ENCODE results near the gene LRRC23. TPM values are rescaled to one million over a fixed set of nuclear protein-coding genes. Genes with fewer than 3 reads are reported as not detected.

Gene LRRC23
- total and polyA plus RNA-seq, 2 donors from 2014 or later = 16.6 to 19.7 TPM

- no peak overlapping the region for H3K9ac ChIP-seq (ENCODE audit: low read length in 3 of 3)
- H3K4me1 ChIP-seq (ENCODE audit: control insufficient read depth in 2 of 3, insufficient read depth in 2 of 3, low read depth in 1 of 3, low read length in 3 of 3) = peaks cover 0 to 24% (median 18%) of the 10 kb centered on the region in 3 donors
Observed at GRCh38 chr12:6932766-6933165, 28.1 kb downstream of the LRRC23 start.

GRCh38 chr12:6934110-6934509 lies 29.5 kb downstream of the LRRC23 start:
- no peaks in the 10 kb centered on the region for H3K9me3 ChIP-seq (ENCODE audit: control insufficient read depth in 2 of 3, insufficient read depth in 1 of 3, low read length in 3 of 3)
- DNase-seq (peak in 1 of 5 donors; percentile 77), FAIRE-seq (no peak)
- no peak overlapping the region for H3K4me3 ChIP-seq (ENCODE audit: low read length in 3 of 3)
- intact Hi-C loops (cut with DNase I) = no loop called here
- no peak for TF ChIP-seq CTCF (IDR thresholded peaks at IDR 0.05; ENCODE audit: borderline replicate concordance, extremely low read depth, insufficient read depth)
- no peak overlapping the region for H3K9ac ChIP-seq (ENCODE audit: low read length in 3 of 3)
- H3K27ac ChIP-seq (ENCODE audit: low read depth in 2 of 2, low read length in 2 of 2) = peak overlapping the region; percentile 38 to 73
- H3K36me3 ChIP-seq (ENCODE audit: control insufficient read depth in 2 of 3, insufficient read depth in 3 of 3, low read length in 3 of 3) = peaks cover 2 to 10% (median 3%) of the 10 kb centered on the region in 3 donors
- H3K4me1 ChIP-seq (ENCODE audit: control insufficient read depth in 2 of 3, insufficient read depth in 2 of 3, low read depth in 1 of 3, low read length in 3 of 3) = peaks cover 0 to 31% (median 29%) of the 10 kb centered on the region in 3 donors
- no peaks in the 10 kb centered on the region for H3K27me3 ChIP-seq (ENCODE audit: control insufficient read depth, insufficient read depth, low read length)

More at GRCh38 chr12:6932766-6933165, 28.1 kb downstream of the LRRC23 start:
- Histone ChIP-seq H3K27ac (ENCODE audit: low read depth in 2 of 2, low read length in 2 of 2) (no peak overlapping the region), H3K4me3 (ENCODE audit: low read length in 3 of 3) (no peak overlapping the region), H3K36me3 (ENCODE audit: control insufficient read depth in 2 of 3, insufficient read depth in 3 of 3, low read length in 3 of 3) (peaks cover 2 to 10% (median 3%) of the 10 kb centered on the region in 3 donors), H3K9me3 (ENCODE audit: control insufficient read depth in 2 of 3, insufficient read depth in 1 of 3, low read length in 3 of 3) (no peaks in the 10 kb centered on the region), H3K27me3 (ENCODE audit: control insufficient read depth, insufficient read depth, low read length) (no peaks in the 10 kb centered on the region)
- DNase-seq = no peak
- FAIRE-seq = no peak
- intact Hi-C loops (cut with DNase I) = no loop called here
- TF ChIP-seq CTCF (IDR thresholded peaks at IDR 0.05; ENCODE audit: borderline replicate concordance, extremely low read depth, insufficient read depth) = no peak

GRCh38 chr12:6935371-6936193 lies 31.0 kb downstream of the LRRC23 start:
- H3K4me3 ChIP-seq (ENCODE audit: low read length in 3 of 3) = no peak overlapping the region
- intact Hi-C loops (cut with DNase I) = no loop called here
- no peak for TF ChIP-seq CTCF (IDR thresholded peaks at IDR 0.05; ENCODE audit: borderline replicate concordance, extremely low read depth, insufficient read depth)
- DNase-seq (peak in 2 of 5 donors; percentile 65 to 73), FAIRE-seq (no peak)
- peaks cover 0 to 21% (median 21%) of the 10 kb centered on the region in 3 donors for H3K4me1 ChIP-seq (ENCODE audit: control insufficient read depth in 2 of 3, insufficient read depth in 2 of 3, low read depth in 1 of 3, low read length in 3 of 3)
- peaks cover 2 to 10% (median 3%) of the 10 kb centered on the region in 3 donors for H3K36me3 ChIP-seq (ENCODE audit: control insufficient read depth in 2 of 3, insufficient read depth in 3 of 3, low read length in 3 of 3)
- H3K9ac ChIP-seq (ENCODE audit: low read length in 3 of 3) = no peak overlapping the region
- no peaks in the 10 kb centered on the region for H3K27me3 ChIP-seq (ENCODE audit: control insufficient read depth, insufficient read depth, low read length)
- H3K9me3 ChIP-seq (ENCODE audit: control insufficient read depth in 2 of 3, insufficient read depth in 1 of 3, low read length in 3 of 3) = no peaks in the 10 kb centered on the region
- no peak overlapping the region for H3K27ac ChIP-seq (ENCODE audit: low read depth in 2 of 2, low read length in 2 of 2)
